Transverse colon (tissue), 4 donors: ENCODE results near the gene PPCDC. TPM values are rescaled to one million over a fixed set of nuclear protein-coding genes. Genes with fewer than 3 reads are reported as not detected.
"Not testable (repeated sequence)": the region's sequence is repeated elsewhere in the genome, so short reads cannot be mapped to it uniquely, and the experiment has no call there.

Experiments used
- DNase-seq: peaks from one replicate; pipeline ENCODE4 v3.0.0-alpha.2; 2019
- H3K27ac ChIP-seq, 4 donors: fragments of 200-600 bp; sonication (generic); 2 replicates each; pipeline ENCODE4 v1.5.1; 2016 to 2018; ENCODE audit warnings: inconsistent platforms in 4 of 4
- H3K27me3 ChIP-seq: fragments of 200-600 bp; sonication (generic); 2 replicates; pipeline ENCODE4 v1.5.1; 2017; ENCODE audit warnings: inconsistent platforms
- H3K36me3 ChIP-seq, 4 donors: fragments of 200-600 bp; sonication (generic); 2 replicates each; pipeline ENCODE4 v1.5.1; 2017 to 2019; ENCODE audit warnings: inconsistent platforms in 4 of 4
- H3K4me1 ChIP-seq, 4 donors: fragments of 200-600 bp; sonication (generic); 2 replicates each; pipeline ENCODE4 v1.5.1; 2017 to 2020; ENCODE audit warnings: inconsistent platforms in 4 of 4
- H3K4me3 ChIP-seq, 4 donors: fragments of 200-600 bp; sonication (generic); 1 replicate in 1 of 4; 2 replicates in 3 of 4; pipeline versions ENCODE4 v1.5.1 to v1.6.1; 2017 to 2019; ENCODE audit warnings: inconsistent platforms in 4 of 4
- H3K9me3 ChIP-seq, 2 donors: fragments of 200-600 bp; sonication (generic); 2 replicates each; pipeline ENCODE4 v1.5.1; 2017 to 2019; ENCODE audit warnings: inconsistent platforms in 2 of 2
- CTCF ChIP-seq, 5 experiments: fragments of 200-600 bp in 3 of 5; fragments of 450-650 bp in 2 of 5; sonication (generic) in 3 of 5; IDR thresholded peaks; 1 replicate in 2 of 5; 2 replicates in 3 of 5; pipeline ENCODE4 v1.5.1; 2016 to 2017; ENCODE audit warnings: antibody characterized with exemption in 5 of 5, inconsistent platforms in 3 of 5, mild to moderate bottlenecking in 2 of 5, moderate library complexity in 1 of 5
- EP300 ChIP-seq: sonication (generic); formaldehyde crosslinking; IDR thresholded peaks from one replicate; pipeline ENCODE4 v1.6.1; 2017; ENCODE audit warnings: antibody characterized with exemption, low read depth
- POLR2A ChIP-seq: fragments of 450-650 bp; IDR thresholded peaks from one replicate; pipeline ENCODE4 v1.6.1; 2016; ENCODE audit warnings: antibody characterized with exemption, mild to moderate bottlenecking, moderate library complexity
- POLR2AphosphoS5 ChIP-seq, 3 donors: sonication (generic); formaldehyde crosslinking; IDR thresholded peaks; one replicate each; pipeline ENCODE4 v1.6.1; 2016; ENCODE audit warnings: antibody characterized with exemption in 3 of 3
- WGBS, 2 donors: methylation state at CpG; one replicate each; pipeline ENCODE4 v1.1.5; 2018; ENCODE audit warnings: low coverage in 1 of 2; 5-methylcytosine and 5-hydroxymethylcytosine counted together
- in situ Hi-C, 4 donors: fragments of 200-750 bp; cut with MboI; loops; one replicate each; pipeline versions ENCODE4 v1.15.0 to v1.15.1; 2017; ENCODE audit warnings: low sequenced_read_pairs in 3 of 4, low pct_ligation_motif_present in 1 of 4, low pct_unique_long_range_greater_than_20kb in 1 of 4
- intact Hi-C: fragments of 100-400 bp; cut with DNase I; formaldehyde crosslinking; loops from one replicate; pipeline ENCODE4 v1.15.1; 2023; ENCODE audit warnings: low total_unique reads
- total RNA-seq, 4 donors: library from RNA; depleted of rRNA; stranded (reverse); fragments of >200 nt; gene quantifications; one replicate each; pipeline ENCODE4 v1.1.0, GENCODE V29; 2016

Gene PPCDC
- total RNA-seq, 4 donors from 2014 or later = 5.2 to 54.5 (median 25.2) TPM

- Histone ChIP-seq H3K9me3 (no peaks in the 10 kb centered on the region), H3K4me3 (no peak overlapping the region), H3K36me3 (no peaks in the 10 kb centered on the region), H3K4me1 (no peaks in the 10 kb centered on the region), H3K27ac (no peak overlapping the region), H3K27me3 (peaks cover 3% of the 10 kb centered on the region)
- intact Hi-C loops (no loop called here), in situ Hi-C loops (no loop called here)
- 100% methylated on average over 2 of the region's 2 CpGs; no CpG with 5 or more reads in 1 of the 2 donors for WGBS, 2 donors
- no peak for TF ChIP-seq POLR2A
- TF ChIP-seq CTCF (IDR thresholded peaks at IDR 0.05) = no peak
- no peak for TF ChIP-seq POLR2AphosphoS5 (IDR thresholded peaks at IDR 0.05)
- TF ChIP-seq EP300 = no peak
- no peak for DNase-seq
These were observed 52.9 kb downstream of the PPCDC start for GRCh38 chr15:75076277-75076676.

- intact Hi-C loops, H3K4me1 ChIP-seq, H3K27ac ChIP-seq, H3K36me3 ChIP-seq, in situ Hi-C loops, DNase-seq, H3K9me3 ChIP-seq, H3K4me3 ChIP-seq, H3K27me3 ChIP-seq: not testable (repeated sequence)
- WGBS, 2 donors = 83 to 86% methylated on average over 1 to 4 of the region's 4 CpGs
These were observed 54.2 kb downstream of the PPCDC start for GRCh38 chr15:75077551-75077961.

- H3K9me3 ChIP-seq = no peaks in the 10 kb centered on the region
- in situ Hi-C loops = no loop called here
- no peak for TF ChIP-seq POLR2A
- no peak for TF ChIP-seq EP300
- no peak for TF ChIP-seq POLR2AphosphoS5 (IDR thresholded peaks at IDR 0.05)
- no peak for TF ChIP-seq CTCF (IDR thresholded peaks at IDR 0.05)
- H3K27me3 ChIP-seq = peaks cover 3% of the 10 kb centered on the region
- H3K4me1 ChIP-seq = no peaks in the 10 kb centered on the region
- H3K4me3 ChIP-seq = no peak overlapping the region
- no peak overlapping the region for H3K27ac ChIP-seq
- no peak for DNase-seq
- intact Hi-C loops = no loop called here
- H3K36me3 ChIP-seq = no peaks in the 10 kb centered on the region
- WGBS, 2 donors = 86 to 93% methylated on average over 2 to 8 of the region's 8 CpGs
These were observed 57.8 kb downstream of the PPCDC start for GRCh38 chr15:75081150-75081549.

- no peak for DNase-seq
- in situ Hi-C loops (no loop called here), intact Hi-C loops (no loop called here)
- Histone ChIP-seq H3K4me1 (no peaks in the 10 kb centered on the region), H3K4me3 (no peak overlapping the region), H3K27me3 (peaks cover 3% of the 10 kb centered on the region), H3K36me3 (no peaks in the 10 kb centered on the region), H3K27ac (no peak overlapping the region), H3K9me3 (no peaks in the 10 kb centered on the region)
- TF ChIP-seq CTCF (IDR thresholded peaks at IDR 0.05) = no peak
- no peak for TF ChIP-seq POLR2A
- TF ChIP-seq POLR2AphosphoS5 (IDR thresholded peaks at IDR 0.05) = no peak
- no peak for TF ChIP-seq EP300
- 29 to 75% methylated on average over 1 of the region's 1 CpG for WGBS, 2 donors
These were observed 59.3 kb downstream of the PPCDC start for GRCh38 chr15:75082689-75083088.

GRCh38 chr15:75085708-75086107 is 62.3 kb downstream of the PPCDC start:
- DNase-seq, H3K36me3 ChIP-seq, intact Hi-C loops, in situ Hi-C loops, H3K9me3 ChIP-seq, H3K4me1 ChIP-seq, H3K27me3 ChIP-seq, H3K4me3 ChIP-seq, H3K27ac ChIP-seq: not testable (repeated sequence)
- WGBS, 2 donors = 96 to 98% methylated on average over 2 to 3 of the region's 3 CpGs
